Hematopoietic multipotent progenitor cell treated with erythropoietin and hydrocortisone succinate and interleukin-3 and kit ligand, for 15 days (in vitro differentiated cells): Measurements from ENCODE around the gene MINDY2.
"Not testable (repeated sequence)": the region's sequence is repeated elsewhere in the genome, so short reads cannot be mapped to it uniquely, and the experiment has no call there.

ENCODE experiments used
- DNase-seq: peaks from one replicate; pipeline ENCODE4 v3.0.0-alpha.2; 2015; ENCODE audit warnings: low spot score

Gene MINDY2

DNA sequence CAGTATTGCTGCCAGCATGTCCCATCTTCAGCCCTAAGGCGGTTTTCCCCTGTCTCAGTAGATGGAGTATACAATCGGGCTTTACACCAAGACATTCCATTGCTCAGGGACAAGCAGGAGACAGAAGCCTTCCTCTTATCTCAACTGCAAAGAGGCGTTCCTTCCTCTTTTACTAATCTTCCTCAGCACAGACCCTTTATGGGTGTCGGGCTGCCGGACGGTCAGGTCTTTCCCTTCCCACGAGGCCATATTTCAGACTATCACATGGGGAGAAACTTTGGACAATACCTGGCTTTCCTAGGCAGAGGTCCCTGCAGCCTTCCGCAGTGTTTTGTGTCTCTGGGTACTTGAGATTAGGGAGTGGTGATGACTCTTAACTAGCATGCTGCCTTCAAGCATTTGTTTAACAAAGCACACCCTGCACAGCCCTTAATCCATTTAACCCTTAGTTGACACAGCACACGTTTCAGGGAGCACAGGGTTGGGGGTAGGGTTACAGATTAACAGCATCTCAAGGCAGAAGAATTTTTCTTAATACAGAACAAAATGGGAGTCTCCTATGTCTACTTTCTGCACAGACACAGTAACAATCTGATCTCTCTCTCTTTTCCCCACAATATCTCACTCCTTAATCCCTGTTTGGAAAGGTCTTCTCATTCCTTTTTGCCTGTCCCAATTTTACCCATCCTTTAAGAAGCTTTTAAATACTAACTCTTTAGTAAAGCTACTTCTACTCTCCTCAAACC is 62.8 kb downstream of the MINDY2 start:
- not testable (repeated sequence) for DNase-seq

DNA sequence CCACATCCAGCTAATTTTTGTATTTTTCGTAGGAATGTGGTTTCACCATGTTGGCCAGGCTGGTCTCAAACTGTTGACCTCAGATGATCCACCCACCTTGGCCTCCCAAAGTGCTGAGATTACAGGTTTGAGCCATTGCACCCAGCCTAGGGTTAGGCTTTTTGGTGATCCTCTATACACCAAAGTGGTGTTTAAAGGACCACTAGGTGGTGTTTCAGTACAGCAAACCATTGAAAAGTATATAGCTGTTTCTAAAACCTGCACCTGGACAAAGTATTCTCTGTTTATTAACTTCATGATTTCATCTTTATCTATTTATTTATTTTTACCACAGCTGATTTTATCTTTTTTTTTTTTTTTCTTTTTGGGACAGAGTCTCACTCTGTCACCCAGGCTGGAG is 68.4 kb downstream of the MINDY2 start:
- no peak for DNase-seq

DNA sequence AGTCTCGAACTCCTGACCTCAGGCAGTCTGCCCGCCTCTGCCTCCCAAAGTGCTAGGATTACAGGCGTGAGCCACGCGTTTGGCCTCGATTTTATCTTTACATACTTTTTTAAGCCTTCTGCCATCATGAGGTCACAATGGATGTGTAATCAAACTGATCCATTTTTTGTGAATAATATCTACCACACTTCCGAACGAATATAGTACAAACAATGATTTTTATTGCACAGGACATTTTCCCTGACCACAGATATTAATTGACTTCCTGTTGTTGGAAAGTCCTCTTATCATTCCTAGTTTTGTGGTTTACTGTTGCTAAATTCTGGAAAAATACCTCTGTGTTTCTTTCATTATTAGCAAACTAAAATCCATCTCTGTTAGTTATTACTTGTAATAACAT is 68.9 kb downstream of the MINDY2 start:
- no peak for DNase-seq

DNA sequence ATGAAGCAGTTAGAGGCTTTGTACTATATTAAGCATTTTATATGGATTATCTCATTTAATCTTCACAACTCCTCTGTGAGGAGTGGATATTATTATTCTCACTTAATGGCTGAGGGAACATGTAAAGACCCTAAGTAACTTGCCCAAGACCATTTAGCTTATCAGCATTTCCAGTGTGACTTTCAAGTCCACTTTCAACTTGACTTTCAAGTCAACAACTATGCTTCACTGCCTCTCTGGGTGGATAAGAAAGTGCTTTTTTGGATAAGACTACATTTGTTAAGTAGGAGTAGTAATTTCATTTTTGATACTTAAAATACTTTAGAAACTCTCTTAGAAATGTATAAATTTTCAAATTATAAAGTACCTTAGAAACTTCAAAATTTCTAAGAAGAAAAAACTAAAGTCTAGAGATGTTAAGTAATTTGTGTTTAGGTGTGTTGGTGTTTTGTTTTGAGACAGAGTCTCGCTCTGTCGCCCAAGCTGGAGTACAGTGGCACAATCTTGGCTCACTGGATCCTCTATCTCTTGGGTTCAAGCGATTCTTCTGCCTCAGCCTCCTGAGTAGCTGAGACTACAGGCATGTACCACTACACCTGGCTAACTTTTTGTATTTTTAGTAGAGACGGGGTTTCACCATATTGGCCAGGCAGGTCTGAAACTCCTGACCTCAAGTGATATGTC is 71.8 kb downstream of the MINDY2 start:
- no peak for DNase-seq

DNA sequence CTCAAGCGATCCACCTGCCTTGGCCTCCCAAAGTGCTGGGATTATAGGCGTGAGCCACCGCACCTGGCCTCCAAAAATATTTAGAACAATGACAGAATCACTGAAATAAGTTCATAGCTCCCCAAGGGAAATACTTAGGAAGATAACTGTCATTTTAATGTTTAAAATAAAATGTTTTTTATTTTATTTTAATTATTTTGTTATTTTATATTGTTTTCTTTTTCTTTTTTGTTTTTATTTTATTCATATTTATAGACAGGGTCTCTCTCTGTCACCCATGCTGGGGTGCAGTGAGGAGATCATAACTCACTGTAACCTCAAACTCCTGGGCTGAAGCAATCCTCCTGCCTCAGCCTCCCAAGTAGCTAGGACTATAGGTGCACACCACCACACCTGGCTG is 80.1 kb downstream of the MINDY2 start:
- DNase-seq, result not testable (repeated sequence)

DNA sequence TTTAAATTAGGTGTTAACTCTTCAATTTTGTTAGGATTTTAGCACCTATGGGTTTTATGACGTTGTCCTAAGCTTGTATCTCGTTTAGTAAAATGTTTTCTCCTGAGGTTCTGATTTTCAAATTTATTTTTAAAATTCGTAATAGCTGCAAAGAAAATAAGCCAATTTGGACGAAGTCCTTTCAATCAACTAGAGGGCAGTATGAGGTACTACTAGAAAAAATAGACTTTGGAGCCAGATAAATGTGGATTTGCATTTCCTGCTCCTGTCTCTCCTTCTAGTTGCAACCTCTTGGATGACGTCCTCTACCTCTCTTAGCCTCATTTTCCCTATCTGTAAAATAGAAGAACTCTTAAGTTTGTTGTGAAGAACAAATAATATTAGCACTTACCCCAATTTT is 81.2 kb downstream of the MINDY2 start:
- no peak for DNase-seq

DNA sequence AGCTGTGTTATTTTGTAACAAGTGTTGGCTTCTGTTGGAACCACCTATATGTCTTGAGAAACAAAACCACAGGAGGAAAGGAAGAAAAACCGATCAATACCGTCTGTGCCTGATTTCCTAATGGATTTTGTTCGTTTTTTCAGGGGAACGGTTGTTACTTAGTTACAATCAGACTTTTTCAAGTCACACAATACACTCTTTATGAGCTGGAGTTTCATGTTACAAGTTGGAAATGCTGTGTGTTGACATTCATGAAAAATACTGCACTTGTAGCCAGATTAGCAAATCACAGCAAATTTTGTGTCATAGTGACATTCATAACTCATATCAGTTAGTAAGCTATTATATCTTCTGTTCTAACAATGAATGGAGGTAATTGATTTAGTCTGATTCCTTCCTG is 83.5 kb downstream of the MINDY2 start:
- DNase-seq, result no peak

DNA sequence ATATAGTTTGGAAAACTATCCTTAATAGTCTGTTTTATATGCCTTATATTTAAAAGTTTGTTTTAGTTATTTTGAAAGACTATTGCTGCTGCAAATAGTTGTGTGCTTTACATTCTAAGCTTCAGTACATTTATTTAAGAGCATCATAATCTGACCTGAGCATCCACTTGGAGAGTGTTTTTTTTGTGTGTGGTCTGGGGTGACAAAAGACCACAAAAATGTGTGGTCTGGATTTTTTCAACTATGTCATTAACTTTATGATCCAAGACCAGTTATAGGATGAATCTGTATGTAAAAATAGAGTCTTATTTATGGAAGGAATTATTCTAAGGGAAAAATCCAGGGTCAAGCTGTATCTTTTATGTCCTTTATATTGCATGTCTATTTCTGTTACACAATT is 85.0 kb downstream of the MINDY2 start:
- DNase-seq, result no peak

DNA sequence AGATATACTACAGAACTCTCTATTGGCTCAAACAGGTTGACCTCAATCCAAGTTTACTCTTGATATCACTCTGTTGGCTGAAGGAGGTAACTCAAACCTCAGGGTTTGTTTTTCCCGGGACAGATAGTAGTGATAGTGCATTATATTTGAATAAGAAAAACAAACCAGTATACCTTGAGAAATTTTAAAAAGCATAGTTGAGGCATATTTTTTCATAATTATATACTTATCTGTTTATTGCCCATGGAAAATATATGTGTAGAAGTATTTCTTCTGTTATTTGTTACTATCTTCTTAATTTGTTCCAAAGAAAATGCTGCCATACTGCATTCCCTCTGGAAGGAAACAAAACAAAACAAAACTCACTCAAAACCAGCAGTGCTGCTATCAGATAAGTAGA is 85.5 kb downstream of the MINDY2 start:
- DNase-seq, result not testable (repeated sequence)

DNA sequence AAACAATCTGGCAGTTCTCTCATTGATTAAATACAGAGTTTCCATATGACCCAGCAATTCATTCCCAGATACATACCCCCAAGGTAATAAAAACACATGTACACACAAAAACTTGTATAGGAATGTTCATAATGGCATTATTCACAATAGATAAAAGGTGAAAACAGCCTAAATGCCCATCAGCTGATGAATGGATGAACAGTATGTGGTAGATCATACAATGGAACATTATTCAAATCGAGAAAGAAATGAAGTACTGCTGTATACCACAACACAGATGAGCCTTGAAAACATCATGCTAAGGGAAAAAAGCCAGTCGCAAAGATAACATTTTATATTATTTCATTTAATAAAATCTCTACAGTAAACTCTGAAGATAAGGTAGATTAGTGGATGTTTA is 91.2 kb downstream of the MINDY2 start:
- no peak for DNase-seq

DNA sequence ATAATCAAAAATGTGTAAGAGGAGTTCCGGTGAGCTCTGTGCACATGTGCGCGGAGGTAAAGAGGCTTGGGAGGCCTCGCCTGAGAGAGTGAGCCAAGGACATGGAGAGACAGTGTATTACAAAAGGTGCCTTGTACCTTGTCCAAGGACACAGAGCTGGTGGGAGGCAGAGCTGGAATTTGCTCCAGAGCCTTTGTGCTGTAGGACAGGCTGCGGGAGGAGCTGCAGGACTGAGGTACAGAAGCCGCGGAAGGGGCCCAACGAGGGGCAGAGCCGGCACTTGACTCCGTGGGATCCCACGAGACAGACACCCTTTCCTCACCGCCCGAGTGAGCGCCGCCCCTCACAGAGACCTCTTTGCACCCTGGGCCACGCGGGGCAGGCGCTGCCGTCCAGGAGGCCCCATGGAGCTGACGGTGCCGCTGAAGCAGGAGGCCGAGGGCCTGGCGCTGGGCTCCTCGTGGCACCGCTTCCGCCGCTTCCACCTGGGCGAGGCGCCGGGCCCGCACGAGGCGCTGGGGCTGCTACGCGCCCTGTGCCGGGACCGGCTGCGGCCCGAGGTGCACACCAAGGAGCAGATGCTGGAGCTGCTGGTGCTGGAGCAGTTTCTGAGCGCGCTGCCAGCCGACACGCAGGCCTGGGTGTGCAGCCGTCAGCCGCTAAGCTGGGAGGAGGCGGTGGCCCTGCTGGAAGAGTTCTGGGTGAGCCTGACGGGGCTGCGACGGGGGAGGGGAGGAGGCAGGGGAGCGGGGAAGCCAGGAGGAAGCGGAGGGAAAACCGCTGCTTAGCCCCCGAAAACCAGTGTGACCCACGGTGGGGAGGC is 93.7 kb downstream of the MINDY2 start:
- DNase-seq, result no peak

DNA sequence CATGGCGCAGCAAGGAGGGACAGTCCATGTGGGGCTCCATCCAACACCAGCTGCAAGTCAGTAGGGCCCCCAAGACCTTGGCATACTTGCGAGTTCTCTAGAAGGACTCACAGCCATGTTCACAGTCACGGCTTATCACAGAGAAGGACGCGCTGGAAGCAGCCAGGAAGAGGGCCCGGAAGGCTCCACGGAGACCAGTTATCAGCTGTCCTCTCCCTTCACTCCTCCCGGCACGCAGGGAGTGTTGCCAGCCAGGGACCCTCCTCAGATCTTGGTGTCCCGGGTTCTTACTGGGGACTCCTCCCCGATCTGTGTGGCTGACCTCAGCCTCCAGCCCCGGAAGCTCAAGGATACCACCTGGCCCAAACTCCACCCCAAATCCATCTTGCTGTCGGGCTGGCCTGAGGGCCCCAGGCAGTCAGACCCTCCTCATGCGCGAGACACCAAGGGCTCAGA is 94.4 kb downstream of the MINDY2 start:
- DNase-seq, result no peak

DNA sequence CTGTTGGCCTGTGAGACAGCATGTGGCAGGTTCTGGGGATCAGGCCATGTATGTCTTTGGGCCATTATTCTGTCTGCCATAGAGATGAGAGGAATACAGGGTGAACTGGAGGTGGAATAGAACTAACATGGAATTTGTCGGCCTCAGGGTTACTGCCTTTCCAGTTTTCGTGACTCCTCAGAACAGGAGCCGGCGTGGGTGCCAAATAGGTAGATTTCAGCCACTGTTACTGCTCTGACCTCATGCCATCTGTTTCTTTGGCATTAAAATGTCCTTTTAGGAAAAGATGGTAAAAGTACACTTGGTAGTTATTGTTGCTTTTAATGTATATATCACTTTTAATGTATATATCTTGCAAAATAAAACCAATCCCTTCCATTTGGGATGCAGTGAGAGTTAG is 96.8 kb downstream of the MINDY2 start:
- no peak for DNase-seq

DNA sequence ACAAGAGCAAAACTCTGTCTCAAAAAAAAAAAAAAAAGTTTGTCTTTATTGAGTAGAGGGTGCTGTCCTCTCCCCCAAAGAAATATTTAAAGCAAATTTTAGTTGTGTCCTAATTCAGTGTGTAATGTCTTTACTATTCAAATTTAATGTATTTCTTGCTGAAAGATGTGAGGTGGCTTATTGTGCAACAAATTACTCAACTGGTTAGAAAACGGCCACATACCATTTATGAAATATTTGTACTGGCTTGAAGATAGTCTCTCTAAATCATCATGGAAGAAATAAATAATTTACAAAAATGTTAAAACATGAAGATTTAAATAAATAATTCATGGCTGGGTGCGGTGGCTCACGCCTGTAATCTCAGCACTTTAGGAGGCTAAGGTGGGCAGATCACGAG is 99.3 kb downstream of the MINDY2 start:
- DNase-seq, result no peak

DNA sequence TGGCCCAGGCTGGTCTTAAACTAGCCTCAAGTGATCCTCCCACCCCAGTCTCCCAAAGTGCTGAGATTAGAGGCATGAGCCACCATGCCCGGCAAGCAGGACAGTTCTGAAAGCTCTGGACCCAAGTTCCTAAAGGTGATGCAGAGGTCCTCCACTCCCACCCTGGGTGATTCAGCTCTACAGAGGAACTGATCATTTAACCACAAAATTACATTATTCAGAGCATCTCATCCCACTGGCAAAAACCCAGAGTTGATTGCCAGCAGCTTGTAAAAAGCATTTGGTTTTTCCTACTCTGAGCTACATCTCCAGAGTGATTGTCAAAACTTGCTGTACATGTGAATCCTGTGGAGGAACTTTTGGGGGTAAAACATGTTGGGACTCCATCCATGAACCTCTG is 102.2 kb downstream of the MINDY2 start:
- DNase-seq, result no peak

DNA sequence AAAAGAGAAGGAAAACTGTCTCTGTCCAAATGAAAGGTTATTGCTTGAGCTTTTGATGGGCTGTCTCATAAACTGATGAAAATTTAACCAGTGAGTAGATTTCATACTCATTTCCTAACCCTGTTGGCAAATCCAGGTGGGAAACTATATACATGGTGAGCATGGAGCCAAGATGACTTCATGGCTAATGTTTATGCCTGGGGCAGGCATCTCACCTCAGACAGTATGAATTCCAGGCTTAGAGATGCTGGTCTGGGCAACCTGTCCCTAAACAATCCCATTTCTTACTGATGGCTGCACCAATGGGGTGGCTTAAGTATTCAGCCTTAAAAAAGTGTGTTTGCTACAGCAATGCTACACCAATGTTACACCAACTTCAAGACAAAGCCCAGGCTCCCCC is 104.2 kb downstream of the MINDY2 start:
- DNase-seq, result no peak

DNA sequence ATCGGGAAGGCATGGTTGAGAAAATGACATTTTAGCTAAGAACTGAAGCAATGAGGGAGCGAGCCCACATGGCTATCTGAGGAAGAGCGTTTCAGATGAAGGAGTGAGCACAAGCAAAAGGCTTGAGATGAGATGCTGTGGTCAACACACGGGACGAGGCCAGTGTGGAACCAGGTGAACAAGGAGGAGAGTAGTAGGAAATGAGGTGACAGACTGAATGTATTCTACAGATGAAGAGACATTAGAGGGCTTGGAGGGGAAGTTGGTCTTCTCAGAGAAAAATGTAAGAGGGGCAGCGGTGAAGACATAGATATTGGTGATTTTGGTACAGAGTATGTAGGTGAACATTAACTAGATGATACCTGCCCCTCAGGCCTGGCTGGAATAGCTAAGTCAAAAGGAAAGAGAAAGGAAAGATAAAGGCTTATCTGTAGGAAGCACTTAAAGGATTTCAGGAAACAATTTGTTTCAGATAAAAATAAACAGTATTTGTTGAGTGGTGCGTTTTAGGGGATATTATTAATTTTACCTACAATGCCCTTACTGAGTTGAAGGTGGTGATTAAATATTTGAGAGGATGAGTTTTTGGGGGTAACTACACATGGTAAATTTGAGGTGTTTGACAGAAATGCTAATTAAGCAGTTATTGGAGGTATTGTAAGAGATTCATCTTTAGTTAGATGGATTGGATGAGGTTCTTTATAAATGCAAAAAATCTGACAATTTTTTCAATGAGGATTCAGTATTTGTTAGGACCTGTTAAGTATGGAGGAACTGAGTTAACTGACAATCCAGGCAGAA is 105.4 kb downstream of the MINDY2 start:
- DNase-seq, result no peak

DNA sequence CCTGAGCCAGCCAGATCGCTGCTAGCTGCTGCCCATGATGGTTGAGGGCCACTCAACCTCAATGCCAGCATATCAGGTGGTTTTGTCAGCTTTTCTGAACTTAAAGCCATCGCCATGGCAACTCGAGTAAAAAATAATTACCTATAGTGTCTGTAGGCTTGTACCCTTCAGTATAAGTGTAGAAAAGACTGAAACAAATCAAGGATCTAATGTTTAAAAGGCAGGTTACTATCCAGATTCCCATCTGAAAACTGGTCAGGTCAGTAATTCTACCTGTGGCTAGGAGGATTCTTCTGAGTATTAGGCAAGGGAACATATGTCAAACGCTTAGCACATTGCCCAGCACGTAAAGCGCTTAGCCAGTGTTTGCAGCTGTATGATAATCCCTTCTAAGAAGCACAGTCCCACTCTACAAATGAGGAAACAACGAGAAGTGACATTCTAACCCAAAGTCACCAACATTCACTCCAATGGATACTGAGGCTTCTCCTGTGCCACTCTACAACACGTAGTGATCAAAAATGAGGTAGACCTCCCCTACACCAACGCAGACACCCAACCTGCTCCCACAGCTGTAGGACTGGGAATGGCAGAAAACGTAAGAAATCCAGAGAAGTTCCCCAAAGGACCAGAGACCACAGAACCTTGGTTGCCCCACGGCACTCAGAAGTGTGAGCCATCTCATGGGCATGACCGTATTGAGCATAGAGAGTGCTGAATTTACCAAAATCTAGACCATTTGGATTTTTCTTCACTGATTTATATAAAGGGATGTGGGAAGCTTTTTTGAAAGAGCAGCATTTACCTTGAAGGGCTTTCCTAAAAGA is 107.1 kb downstream of the MINDY2 start:
- DNase-seq, result no peak

DNA sequence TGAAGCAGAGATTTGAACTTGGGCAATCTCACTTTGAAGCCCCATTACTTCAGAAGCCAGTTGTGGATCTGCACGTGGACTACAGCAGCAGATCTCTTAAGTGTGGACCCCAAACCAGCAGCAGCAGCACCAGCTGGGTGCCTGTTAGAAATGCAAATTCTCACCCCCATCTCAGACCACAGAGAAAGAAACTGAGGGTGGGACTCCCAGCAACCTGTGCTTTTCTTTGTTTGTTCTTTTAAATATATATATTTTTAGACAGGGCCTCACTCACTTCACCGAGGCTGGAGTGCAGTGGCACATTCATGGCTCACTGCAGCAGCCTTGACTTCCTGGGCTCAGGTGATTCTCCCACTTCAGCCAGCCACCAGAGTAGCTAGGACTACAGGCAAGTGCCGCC is 109.2 kb downstream of the MINDY2 start:
- no peak for DNase-seq

DNA sequence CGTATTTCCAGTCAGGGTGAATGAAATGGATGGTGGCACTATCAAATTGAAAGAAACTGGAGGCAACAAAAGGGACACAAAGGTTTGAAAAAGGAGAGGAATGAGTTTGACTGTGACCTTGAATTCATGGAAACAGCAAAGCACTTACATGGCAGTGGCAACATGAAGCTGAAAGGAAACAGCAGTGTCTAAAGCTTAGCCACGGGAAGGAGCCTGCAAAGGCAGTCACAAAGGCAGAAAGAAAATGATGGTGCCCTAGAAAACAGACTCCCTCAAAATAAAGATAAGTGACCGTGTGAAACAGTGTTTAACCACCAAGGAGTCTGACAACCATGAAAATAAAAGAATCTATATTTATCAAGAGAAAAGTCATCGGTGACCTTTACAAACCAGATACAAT is 111.1 kb downstream of the MINDY2 start:
- DNase-seq, result no peak

DNA sequence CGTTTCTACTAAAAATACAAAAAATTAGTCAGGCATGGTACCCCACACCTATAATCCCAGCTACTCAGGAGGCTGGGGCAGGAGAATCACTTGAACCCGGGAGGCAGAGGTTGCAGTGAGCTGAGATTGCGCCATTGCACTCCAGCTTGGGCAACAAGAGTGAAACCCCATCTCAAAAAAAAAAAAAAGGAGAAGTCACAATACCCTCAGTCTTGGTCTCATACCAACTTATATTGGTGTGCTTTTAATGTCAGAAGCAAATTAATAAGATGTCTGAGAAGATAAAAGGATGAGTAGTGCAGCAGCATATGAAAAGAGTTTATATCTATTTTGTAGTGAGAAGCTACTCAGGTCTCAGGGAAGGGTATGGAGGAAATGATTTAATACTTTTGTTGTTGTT is 112.8 kb downstream of the MINDY2 start:
- DNase-seq, result not testable (repeated sequence)
